ENCODE measurements around the gene NUDT14. TPM values are rescaled to one million over a fixed set of nuclear protein-coding genes. Genes with fewer than 3 reads are reported as not detected.

Gene NUDT14
- total RNA-seq, 4 donors from 2014 or later, result 12.9 to 19.4 (median 15.7) TPM

DNA sequence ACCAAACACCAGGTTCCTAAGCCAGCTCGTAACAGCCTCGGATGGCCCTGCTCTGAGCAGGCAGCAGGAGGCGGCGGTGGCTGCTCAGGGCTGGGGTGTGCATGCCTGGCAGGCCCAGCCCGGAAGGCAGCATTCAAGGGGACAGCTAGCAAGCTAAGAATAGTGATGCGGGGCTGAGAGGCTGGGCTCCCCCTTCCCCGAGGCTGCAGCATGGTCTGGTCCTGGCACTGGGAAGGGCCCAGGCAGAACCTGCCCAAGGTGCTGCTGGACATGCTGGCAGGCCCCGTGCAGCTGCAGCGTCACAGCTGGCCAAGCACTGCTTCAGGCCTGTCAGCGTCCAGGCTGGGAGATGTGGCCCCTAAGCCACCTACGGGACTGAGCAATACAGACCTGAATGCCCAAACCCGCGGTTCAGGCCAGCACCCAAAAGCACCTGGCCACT, 26.4 kb upstream of the NUDT14 start:
- WGBS, 2 donors, result 58 to 79% methylated on average over 8 to 9 of the region's 13 CpGs
- intact Hi-C loops (cut with DNase I; ENCODE audit: low total_unique reads), result no loop called here
- TF ChIP-seq CTCF (IDR thresholded peaks at IDR 0.05) (no peak), POLR2A (IDR thresholded peaks at IDR 0.05) (no peak)
- H3K4me3 ChIP-seq (ENCODE audit: low read depth, poor library complexity, severe bottlenecking), result no peak overlapping the region
- DNase-seq (ENCODE audit: low spot score in 2 of 2), result no peak

GRCh38 chr14:105206873-105207272, 25.8 kb upstream of the NUDT14 start:
- no peak for TF ChIP-seq POLR2A (IDR thresholded peaks at IDR 0.05)
- TF ChIP-seq CTCF (IDR thresholded peaks at IDR 0.05), result no peak
- WGBS, 2 donors, result 36 to 50% methylated on average over 2 to 4 of the region's 5 CpGs
- intact Hi-C loops (cut with DNase I; ENCODE audit: low total_unique reads), result no loop called here

DNA sequence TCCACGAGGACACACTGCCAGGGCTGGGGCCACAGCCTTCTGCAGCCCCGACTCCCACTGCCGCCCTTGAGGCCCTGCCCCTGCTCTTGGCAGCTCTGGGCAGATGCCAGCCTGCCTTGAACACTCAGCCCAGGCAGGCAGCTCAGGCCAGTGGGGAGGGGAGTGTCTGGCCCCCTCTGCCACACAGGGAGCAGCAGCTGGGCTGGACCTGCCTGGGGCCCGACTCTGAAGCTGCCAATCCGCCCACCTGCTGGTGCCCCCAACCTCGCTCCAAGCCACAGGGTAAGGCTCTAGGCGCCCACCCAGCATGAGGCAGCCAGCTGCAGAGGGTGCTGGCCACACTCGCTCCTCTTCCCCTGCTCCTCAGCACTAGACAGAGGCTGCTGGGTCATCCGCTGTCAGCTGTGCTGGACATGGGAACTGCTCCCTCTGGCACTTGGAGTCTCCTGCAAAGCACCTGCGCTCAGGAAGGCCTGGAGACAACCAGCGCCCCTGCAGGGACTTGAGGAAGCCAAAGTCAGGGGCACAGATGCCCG, 24.6 kb upstream of the NUDT14 start:
- TF ChIP-seq CTCF (IDR thresholded peaks at IDR 0.05) (no peak), POLR2A (IDR thresholded peaks at IDR 0.05) (no peak)
- intact Hi-C loops (cut with DNase I; ENCODE audit: low total_unique reads), result no loop called here
- DNase-seq (ENCODE audit: low spot score in 2 of 2), result no peak
- H3K4me3 ChIP-seq (ENCODE audit: low read depth, poor library complexity, severe bottlenecking), result no peak overlapping the region
- WGBS, 2 donors, result 42 to 45% methylated on average over 10 to 12 of the region's 12 CpGs

More at GRCh38 chr14:105206873-105207272, 25.8 kb upstream of the NUDT14 start:
- no peak for DNase-seq (ENCODE audit: low spot score in 2 of 2)
- H3K4me3 ChIP-seq (ENCODE audit: low read depth, poor library complexity, severe bottlenecking), result no peak overlapping the region

GRCh38 chr14:105204931-105205672, 24.0 kb upstream of the NUDT14 start:
- intact Hi-C loops (cut with DNase I; ENCODE audit: low total_unique reads), result loop anchor here (5.0 kb wide), 1 partner anchor 147 kb away; no protein-coding TSS in a partner anchor
- WGBS, 2 donors, result 28 to 34% methylated on average over 10 to 17 of the region's 21 CpGs
- no peak for TF ChIP-seq CTCF (IDR thresholded peaks at IDR 0.05)
- no peak for TF ChIP-seq POLR2A (IDR thresholded peaks at IDR 0.05)
- DNase-seq (ENCODE audit: low spot score in 2 of 2), result no peak
- H3K4me3 ChIP-seq (ENCODE audit: low read depth, poor library complexity, severe bottlenecking), result no peak overlapping the region

DNA sequence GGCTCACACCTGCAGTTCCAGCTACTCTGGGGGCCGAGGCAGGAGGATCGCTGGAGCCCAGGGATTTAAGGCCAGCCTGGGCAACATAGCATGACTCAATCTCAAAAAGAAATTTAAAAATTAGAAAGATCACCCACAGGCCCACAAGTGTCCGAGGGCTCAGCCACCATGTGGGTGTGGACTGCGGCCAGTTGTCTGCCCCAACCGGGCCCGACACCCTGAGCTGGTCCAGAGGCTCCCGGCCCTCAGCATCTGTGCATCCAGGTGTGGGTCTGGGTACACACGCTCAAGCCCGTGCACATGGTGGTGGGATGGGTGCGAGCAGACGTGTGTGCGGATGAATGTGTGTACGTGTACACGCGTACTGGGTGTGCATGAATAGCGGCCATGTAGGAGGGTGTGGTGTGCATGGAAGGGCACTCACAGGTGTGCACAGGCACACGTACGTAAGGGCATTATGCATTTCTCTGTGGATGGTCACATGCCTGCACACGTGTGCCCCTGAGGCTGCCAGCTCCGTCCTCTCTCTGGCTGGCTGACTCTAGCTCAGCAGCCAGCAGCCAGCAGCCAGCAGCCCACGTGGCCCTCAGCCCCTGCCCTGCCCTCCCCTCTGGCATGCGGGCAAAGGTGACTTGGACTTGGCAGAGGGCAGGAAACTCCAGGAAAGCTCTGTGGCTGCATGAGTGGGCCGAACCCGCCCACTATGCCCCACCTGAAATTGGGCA, 23.3 kb upstream of the NUDT14 start:
- intact Hi-C loops (cut with DNase I; ENCODE audit: low total_unique reads), result loop anchor here (5.0 kb wide), 1 partner anchor 148 kb away; no protein-coding TSS in a partner anchor
- 38 to 44% methylated on average over 22 to 23 of the region's 24 CpGs for WGBS, 2 donors
- TF ChIP-seq CTCF (IDR thresholded peaks at IDR 0.05), result no peak
- DNase-seq (ENCODE audit: low spot score in 2 of 2), result no peak
- no peak overlapping the region for H3K4me3 ChIP-seq (ENCODE audit: low read depth, poor library complexity, severe bottlenecking)

All from lower leg skin (tissue), 4 donors.